HCT116 (cell line): Measurements from ENCODE around the gene COMTD1. TPM values are rescaled to one million over a fixed set of nuclear protein-coding genes. Genes with fewer than 3 reads are reported as not detected.

Source experiments
- ATAC-seq: fragments of 200-7000 bp; cut with Tn5 transposase; 2 replicates; pipeline ENCODE4 v1.9.1; 2020; ENCODE audit warnings: mild to moderate bottlenecking, moderate library complexity
- BruUV-seq: library from RNA; stranded (reverse); fragments of 400-500 nt; replicated peaks from 2 replicates; lab custom pipeline; 2021; lab: Mats Ljungman, UMichigan
- CTCF ChIA-PET: fragments of 300-600 bp; sonication (Branson Sonifier 250); formaldehyde crosslinking; loops from one replicate; lab custom pipeline; 2021; ENCODE audit warnings: antibody characterized with exemption; lab: Charles Lee
- POLR2A ChIA-PET: fragments of 300-600, 350-600 bp; sonication (Branson Sonifier 250); formaldehyde crosslinking; loops from one replicate; lab custom pipeline; 2021; ENCODE audit warnings: antibody characterized with exemption; lab: Charles Lee
- RAD21 ChIA-PET, 2 experiments: fragments of 300-600 bp; sonication (Branson Sonifier 250); formaldehyde crosslinking; loops; one replicate each; lab custom pipeline; 2023; ENCODE audit warnings: low total read pairs in 2 of 2; ENCODE audit not compliant: uncharacterized antibody in 2 of 2, unreplicated experiment in 2 of 2, low non-redundant PET in 1 of 2; lab: Charles Lee
- DNase-seq: peaks from one replicate; pipeline ENCODE4 v3.0.0-alpha.2; 2010; ENCODE audit warnings: low read depth, low spot score
- H2AFZ ChIP-seq: fragments of 200-600 bp; shearing (Covaris generic), sonication (generic); 2 replicates; pipeline ENCODE4 v1.6.1; 2017; ENCODE audit warnings: low read depth, mixed run types, mixed read lengths, antibody characterized with exemption, low read length; ENCODE audit not compliant: poor library complexity, severe bottlenecking
- H3K27ac ChIP-seq: 2 replicates; pipeline ENCODE4 v1.5.1; 2012; ENCODE audit warnings: low read depth, low read length
- H3K27me3 ChIP-seq: fragments of 200-600 bp; sonication (generic); 2 replicates; pipeline ENCODE4 v1.6.1; 2016; ENCODE audit warnings: mixed run types, low read length, mixed read lengths; ENCODE audit not compliant: insufficient read depth
- H3K36me3 ChIP-seq, 2 experiments: fragments of 200-500 bp in 1 of 2; fragments of 200-600 bp in 1 of 2; sonication (Bioruptor generic) in 1 of 2; sonication (generic) in 1 of 2; 2 replicates each; pipeline versions ENCODE4 v1.5.1 to v1.6.1; 2014 to 2016; ENCODE audit warnings: low read length in 2 of 2, inconsistent platforms in 1 of 2, mixed read lengths in 1 of 2, mixed run types in 1 of 2; ENCODE audit not compliant: insufficient read depth in 2 of 2, control insufficient read depth in 1 of 2
- H3K4me1 ChIP-seq, 2 experiments: fragments of 200-600 bp in 1 of 2; sonication (generic) in 1 of 2; 2 replicates each; pipeline versions ENCODE4 v1.5.1 to v1.6.1; 2012 to 2017; ENCODE audit warnings: low read length in 2 of 2, inconsistent platforms in 1 of 2, mild to moderate bottlenecking in 1 of 2, mixed read lengths in 1 of 2, mixed run types in 1 of 2, moderate library complexity in 1 of 2; ENCODE audit not compliant: insufficient read depth in 2 of 2, control insufficient read depth in 1 of 2
- H3K4me2 ChIP-seq: fragments of 200-600 bp; sonication (generic); 2 replicates; pipeline ENCODE4 v1.6.1; 2017; ENCODE audit warnings: mixed run types, low read length, mixed read lengths
- H3K4me3 ChIP-seq, 2 experiments: fragments of 200-600 bp in 1 of 2; sonication (generic) in 1 of 2; replicated peaks in 1 of 2; 2 replicates each; pipeline ENCODE4 v1.5.1; 2011 to 2016; ENCODE audit warnings: low read length in 2 of 2, control low read depth in 1 of 2, low read depth in 1 of 2, mild to moderate bottlenecking in 1 of 2, mixed read lengths in 1 of 2, mixed run types in 1 of 2
- H3K79me2 ChIP-seq: fragments of 200-600 bp; sonication (generic); 2 replicates; pipeline ENCODE4 v1.6.1; 2017; ENCODE audit warnings: mild to moderate bottlenecking, mixed run types, low read length, moderate library complexity, mixed read lengths; ENCODE audit not compliant: insufficient read depth
- H3K9ac ChIP-seq: fragments of 200-600 bp; sonication (generic); 2 replicates; pipeline ENCODE4 v1.6.1; 2016; ENCODE audit warnings: low read length, mixed read lengths
- H3K9me2 ChIP-seq: fragments of 200-600 bp; sonication (generic), shearing (Covaris generic); 2 replicates; pipeline ENCODE4 v1.6.1; 2017; ENCODE audit warnings: mixed run types, mild to moderate bottlenecking, moderate library complexity; ENCODE audit not compliant: insufficient read depth
- H3K9me3 ChIP-seq, 2 experiments: fragments of 200-500 bp in 1 of 2; fragments of 200-600 bp in 1 of 2; sonication (Bioruptor generic) in 1 of 2; sonication (generic) in 1 of 2; 2 replicates each; pipeline ENCODE4 v1.6.1; 2014 to 2017; ENCODE audit warnings: low read length in 2 of 2, mixed read lengths in 2 of 2, inconsistent platforms in 1 of 2, low read depth in 1 of 2, mild to moderate bottlenecking in 1 of 2, mixed run types in 1 of 2, moderate library complexity in 1 of 2; ENCODE audit not compliant: control insufficient read depth in 1 of 2, insufficient read depth in 1 of 2
- H4K20me1 ChIP-seq: fragments of 200-600 bp; sonication (generic), shearing (Covaris generic); 2 replicates; pipeline ENCODE4 v1.6.1; 2017; ENCODE audit warnings: mixed run types, mild to moderate bottlenecking, moderate library complexity; ENCODE audit not compliant: insufficient read depth
- ATF3 ChIP-seq: IDR thresholded peaks from 2 replicates; pipeline ENCODE4 v1.6.1; 2012
- CBX3 ChIP-seq: IDR thresholded peaks from 2 replicates; pipeline ENCODE4 v1.6.1; 2012; ENCODE audit warnings: low read depth
- EGR1 ChIP-seq: IDR thresholded peaks from 2 replicates; pipeline ENCODE4 v1.6.1; 2012; ENCODE audit warnings: low read depth
- EZH2phosphoT487 ChIP-seq: fragments of 200-600 bp; IDR thresholded peaks from 2 replicates; pipeline ENCODE4 v1.6.1; 2018; ENCODE audit warnings: antibody characterized with exemption, borderline replicate concordance
- MAX ChIP-seq: IDR thresholded peaks from 2 replicates; pipeline ENCODE4 v1.6.1; 2012
- POLR2A ChIP-seq: IDR thresholded peaks from 2 replicates; pipeline ENCODE4 v1.7.0; 2011; ENCODE audit warnings: borderline replicate concordance; ENCODE audit not compliant: insufficient read depth, insufficient read length; ENCODE audit errors: extremely low read depth
- RAD21 ChIP-seq: IDR thresholded peaks from 2 replicates; pipeline ENCODE4 v1.6.1; 2012; ENCODE audit warnings: low read depth, mild to moderate bottlenecking
- SIN3A ChIP-seq: IDR thresholded peaks from 2 replicates; pipeline ENCODE4 v1.6.1; 2012; ENCODE audit warnings: low read depth
- SRF ChIP-seq: IDR thresholded peaks from 2 replicates; pipeline ENCODE4 v1.6.1; 2012; ENCODE audit warnings: low read depth
- TCF7L2 ChIP-seq: IDR thresholded peaks from 2 replicates; pipeline ENCODE4 v1.7.0; 2011; ENCODE audit warnings: borderline replicate concordance, inconsistent platforms; ENCODE audit not compliant: insufficient read depth, insufficient read length; ENCODE audit errors: extremely low read depth
- YY1 ChIP-seq: IDR thresholded peaks from 2 replicates; pipeline ENCODE4 v1.6.1; 2011; ENCODE audit warnings: low read length, low read depth, moderate library complexity, mild to moderate bottlenecking; ENCODE audit not compliant: insufficient replicate concordance; ENCODE audit errors: extremely low read depth
- ZBTB33 ChIP-seq: IDR thresholded peaks from 2 replicates; pipeline ENCODE4 v1.6.1; 2011; ENCODE audit warnings: mild to moderate bottlenecking, low read length, moderate library complexity; ENCODE audit not compliant: insufficient replicate concordance; ENCODE audit errors: extremely low read depth
- ZNF274 ChIP-seq: fragments of 200-500 bp; sonication (Bioruptor generic); IDR thresholded peaks from 2 replicates; pipeline ENCODE4 v1.6.1; 2014; ENCODE audit warnings: mild to moderate bottlenecking, low read depth, low read length, inconsistent platforms
- intact Hi-C: fragments of 100-400 bp; cut with micrococcal nuclease; formaldehyde crosslinking; loops from 2 replicates; pipeline ENCODE4 v1.10.0; 2022
- total RNA-seq: library from RNA; stranded (reverse); gene quantifications from one replicate; pipeline ENCODE4 v1.2.1, GENCODE V29; 2021; ENCODE audit not compliant: unreplicated experiment
- TF ChIP-seq, protein P1 (sequence below): IDR thresholded peaks from 2 replicates; pipeline ENCODE4 v1.6.1; 2012; ENCODE audit warnings: low read depth
- TF ChIP-seq, protein P2 (sequence below), 3 experiments: fragments of 200-600 bp in 1 of 3; sonication (generic) in 1 of 3; IDR thresholded peaks in 2 of 3; conservative IDR thresholded peaks in 1 of 3; 2 replicates each; pipeline ENCODE4 v1.5.1; 2012 to 2017; ENCODE audit warnings: low read depth in 2 of 3, low read length in 2 of 3, antibody characterized with exemption in 1 of 3, borderline replicate concordance in 1 of 3, control low read depth in 1 of 3, mild to moderate bottlenecking in 1 of 3, mixed read lengths in 1 of 3, mixed run types in 1 of 3, moderate library complexity in 1 of 3; ENCODE audit not compliant: insufficient read depth in 1 of 3

COMTD1 gene
- total RNA-seq, 1 experiment from 2014 or later: 35.1 TPM

- BruUV-seq: no TSS peak
- TF ChIP-seq EZH2phosphoT487 (no peak), CBX3 (no peak), EGR1 (no peak), ZNF274 (no peak), ATF3 (no peak), RAD21 (no peak), MAX (no peak), SIN3A (no peak), POLR2A (no peak), TCF7L2 (no peak), SRF (no peak), ZBTB33 (no peak), YY1 (no peak)
- TF ChIP-seq, protein P1, sequence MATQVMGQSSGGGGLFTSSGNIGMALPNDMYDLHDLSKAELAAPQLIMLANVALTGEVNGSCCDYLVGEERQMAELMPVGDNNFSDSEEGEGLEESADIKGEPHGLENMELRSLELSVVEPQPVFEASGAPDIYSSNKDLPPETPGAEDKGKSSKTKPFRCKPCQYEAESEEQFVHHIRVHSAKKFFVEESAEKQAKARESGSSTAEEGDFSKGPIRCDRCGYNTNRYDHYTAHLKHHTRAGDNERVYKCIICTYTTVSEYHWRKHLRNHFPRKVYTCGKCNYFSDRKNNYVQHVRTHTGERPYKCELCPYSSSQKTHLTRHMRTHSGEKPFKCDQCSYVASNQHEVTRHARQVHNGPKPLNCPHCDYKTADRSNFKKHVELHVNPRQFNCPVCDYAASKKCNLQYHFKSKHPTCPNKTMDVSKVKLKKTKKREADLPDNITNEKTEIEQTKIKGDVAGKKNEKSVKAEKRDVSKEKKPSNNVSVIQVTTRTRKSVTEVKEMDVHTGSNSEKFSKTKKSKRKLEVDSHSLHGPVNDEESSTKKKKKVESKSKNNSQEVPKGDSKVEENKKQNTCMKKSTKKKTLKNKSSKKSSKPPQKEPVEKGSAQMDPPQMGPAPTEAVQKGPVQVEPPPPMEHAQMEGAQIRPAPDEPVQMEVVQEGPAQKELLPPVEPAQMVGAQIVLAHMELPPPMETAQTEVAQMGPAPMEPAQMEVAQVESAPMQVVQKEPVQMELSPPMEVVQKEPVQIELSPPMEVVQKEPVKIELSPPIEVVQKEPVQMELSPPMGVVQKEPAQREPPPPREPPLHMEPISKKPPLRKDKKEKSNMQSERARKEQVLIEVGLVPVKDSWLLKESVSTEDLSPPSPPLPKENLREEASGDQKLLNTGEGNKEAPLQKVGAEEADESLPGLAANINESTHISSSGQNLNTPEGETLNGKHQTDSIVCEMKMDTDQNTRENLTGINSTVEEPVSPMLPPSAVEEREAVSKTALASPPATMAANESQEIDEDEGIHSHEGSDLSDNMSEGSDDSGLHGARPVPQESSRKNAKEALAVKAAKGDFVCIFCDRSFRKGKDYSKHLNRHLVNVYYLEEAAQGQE: no peak
- TF ChIP-seq, protein P2, sequence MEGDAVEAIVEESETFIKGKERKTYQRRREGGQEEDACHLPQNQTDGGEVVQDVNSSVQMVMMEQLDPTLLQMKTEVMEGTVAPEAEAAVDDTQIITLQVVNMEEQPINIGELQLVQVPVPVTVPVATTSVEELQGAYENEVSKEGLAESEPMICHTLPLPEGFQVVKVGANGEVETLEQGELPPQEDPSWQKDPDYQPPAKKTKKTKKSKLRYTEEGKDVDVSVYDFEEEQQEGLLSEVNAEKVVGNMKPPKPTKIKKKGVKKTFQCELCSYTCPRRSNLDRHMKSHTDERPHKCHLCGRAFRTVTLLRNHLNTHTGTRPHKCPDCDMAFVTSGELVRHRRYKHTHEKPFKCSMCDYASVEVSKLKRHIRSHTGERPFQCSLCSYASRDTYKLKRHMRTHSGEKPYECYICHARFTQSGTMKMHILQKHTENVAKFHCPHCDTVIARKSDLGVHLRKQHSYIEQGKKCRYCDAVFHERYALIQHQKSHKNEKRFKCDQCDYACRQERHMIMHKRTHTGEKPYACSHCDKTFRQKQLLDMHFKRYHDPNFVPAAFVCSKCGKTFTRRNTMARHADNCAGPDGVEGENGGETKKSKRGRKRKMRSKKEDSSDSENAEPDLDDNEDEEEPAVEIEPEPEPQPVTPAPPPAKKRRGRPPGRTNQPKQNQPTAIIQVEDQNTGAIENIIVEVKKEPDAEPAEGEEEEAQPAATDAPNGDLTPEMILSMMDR (IDR thresholded peaks at IDR 0.05 in 2 of 3, conservative IDR thresholded peaks at IDR 0.05 in 1 of 3; ENCODE audit: borderline replicate concordance in 1 of 3, insufficient read depth in 1 of 3, low read depth in 2 of 3, low read length in 2 of 3): no peak
- Histone ChIP-seq H2AFZ (no peak overlapping the region), H3K9me2 (no peaks in the 10 kb centered on the region), H3K9ac (no peak overlapping the region), H3K4me2 (no peak overlapping the region), H3K27me3 (no peaks in the 10 kb centered on the region), H3K4me3 (no peak overlapping the region), H4K20me1 (peaks cover 33% of the 10 kb centered on the region; the same call in 1 of the 2 replicates), H3K79me2 (peaks cover 84% of the 10 kb centered on the region), H3K27ac (peak overlapping the region; percentile 5; the same call in 1 of the 2 replicates), H3K9me3 (no peaks in the 10 kb centered on the region), H3K4me1 (peaks cover 2 to 30% of the 10 kb centered on the region in 2 experiments; a peak in 3 of 4 replicates), H3K36me3 (peaks cover 36 to 52% of the 10 kb centered on the region in 2 experiments)
- intact Hi-C loops: no loop called here
- CTCF ChIA-PET: interaction anchor here (1.3 kb wide), 1 partner anchor 41 kb away, joined by 3 read pairs; no protein-coding TSS in a partner anchor
- POLR2A ChIA-PET: interaction anchor here (1.0 to 1.6 kb wide), 2 partner anchors 18 kb away, joined by 3 to 4 read pairs; partner anchors contain the start of gene VDAC2
- no peak for ATAC-seq
- RAD21 ChIA-PET: no interaction called here
- DNase-seq: no peak
Observed at GRCh38 chr10:75228834-75229233, 6.9 kb downstream of the COMTD1 start.
